Activated CD8-positive, alpha-beta T cell treated with anti-CD3 and anti-CD28 coated beads for 36 hours (primary cell): ENCODE results near the gene PET117. TPM values are rescaled to one million over a fixed set of nuclear protein-coding genes. Genes with fewer than 3 reads are reported as not detected.

Experiments
- ATAC-seq: fragments of 200-7000 bp; cut with Tn5 transposase; one replicate; pipeline ENCODE4 v1.10.0; 2021; ENCODE audit warnings: mild to moderate bottlenecking, moderate library complexity
- CTCF ChIA-PET: fragments of 350-600 bp; sonication (Branson Sonifier 250); formaldehyde crosslinking; loops from one replicate; lab custom pipeline; 2021; ENCODE audit warnings: antibody characterized with exemption; lab: Charles Lee
- POLR2A ChIA-PET: fragments of 350-600 bp; sonication (Branson Sonifier 250); formaldehyde crosslinking; loops from one replicate; lab custom pipeline; 2021; ENCODE audit warnings: antibody characterized with exemption; lab: Charles Lee
- DNase-seq: peaks from one replicate; pipeline ENCODE4 v3.0.0-alpha.2; 2020
- H3K27ac Mint-ChIP-seq: one replicate; pipeline ENCODE4 v1.8.0; 2021; ENCODE audit warnings: mild to moderate bottlenecking, mixed read lengths
- H3K27me3 Mint-ChIP-seq: one replicate; pipeline ENCODE4 v1.8.0; 2021; ENCODE audit warnings: mixed read lengths
- H3K36me3 Mint-ChIP-seq: one replicate; pipeline ENCODE4 v1.8.0; 2021; ENCODE audit warnings: low read depth, mixed read lengths
- H3K4me1 Mint-ChIP-seq: one replicate; pipeline ENCODE4 v1.8.0; 2021; ENCODE audit warnings: low read depth, mixed read lengths
- H3K4me3 Mint-ChIP-seq: one replicate; pipeline ENCODE4 v1.8.0; 2021; ENCODE audit warnings: mild to moderate bottlenecking, moderate library complexity, mixed read lengths
- H3K9me3 Mint-ChIP-seq: one replicate; pipeline ENCODE4 v1.8.0; 2021; ENCODE audit warnings: mixed read lengths
- intact Hi-C: fragments of 100-400 bp; cut with micrococcal nuclease; formaldehyde crosslinking; loops from one replicate; pipeline ENCODE4 v1.10.0; 2022
- total RNA-seq, 2 experiments: library from RNA; stranded (reverse); gene quantifications; one replicate each; pipeline ENCODE4 v1.2.3, GENCODE V29; 2021
- TF ChIP-seq, protein P1 (sequence below): fragments of 200-600 bp; IDR thresholded peaks from one replicate; pipeline ENCODE4 v1.8.0; 2022; ENCODE audit warnings: antibody characterized with exemption, mild to moderate bottlenecking

Gene PET117
- total RNA-seq, 2 experiments from 2014 or later: 17.2 to 19.4 TPM

DNA sequence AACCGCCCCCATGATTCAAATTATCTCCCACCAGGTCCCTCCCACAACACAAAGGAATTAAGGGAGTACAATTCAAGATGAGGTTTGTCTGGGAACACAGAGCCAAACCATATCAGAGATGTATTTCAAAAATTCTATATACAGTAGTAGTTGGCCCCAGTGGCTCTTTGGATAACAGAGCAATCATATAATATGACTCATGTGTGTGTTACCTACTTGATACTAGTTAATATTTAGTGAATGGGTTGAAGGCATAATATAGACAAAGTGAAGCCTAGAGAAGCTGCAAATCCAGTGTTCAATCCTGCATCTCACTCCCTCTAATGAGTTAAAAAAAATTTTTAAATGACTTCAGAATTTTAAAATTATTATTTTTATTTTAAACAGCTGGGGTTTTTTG, 43.2 kb downstream of the PET117 start:
- no peak overlapping the region for H3K4me3 Mint-ChIP-seq
- CTCF ChIA-PET: no interaction called here
- no peak overlapping the region for H3K27ac Mint-ChIP-seq

DNA sequence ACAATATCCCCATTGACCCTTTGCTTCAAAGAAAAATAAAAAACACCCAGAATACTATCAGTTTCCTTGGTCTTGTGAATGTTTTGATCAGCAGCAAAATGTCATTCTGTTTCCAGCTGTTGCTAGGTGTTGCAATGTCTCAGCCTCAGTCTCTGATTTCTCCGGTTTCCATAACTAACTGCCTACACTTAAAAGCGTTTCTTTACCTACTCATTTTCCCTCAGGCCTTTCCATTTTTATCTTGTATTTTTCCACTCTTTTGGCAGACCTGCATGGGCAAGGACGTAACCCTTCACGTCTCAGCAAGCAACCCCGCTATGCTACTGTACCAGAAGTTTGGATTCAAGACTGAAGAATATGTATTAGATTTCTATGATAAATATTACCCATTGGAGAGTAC, 49.4 kb downstream of the PET117 start:
- CTCF ChIA-PET: no interaction called here
- DNase-seq: no peak

More for the DNA sequence above, 43.2 kb downstream of the PET117 start:
- TF ChIP-seq, protein P1, sequence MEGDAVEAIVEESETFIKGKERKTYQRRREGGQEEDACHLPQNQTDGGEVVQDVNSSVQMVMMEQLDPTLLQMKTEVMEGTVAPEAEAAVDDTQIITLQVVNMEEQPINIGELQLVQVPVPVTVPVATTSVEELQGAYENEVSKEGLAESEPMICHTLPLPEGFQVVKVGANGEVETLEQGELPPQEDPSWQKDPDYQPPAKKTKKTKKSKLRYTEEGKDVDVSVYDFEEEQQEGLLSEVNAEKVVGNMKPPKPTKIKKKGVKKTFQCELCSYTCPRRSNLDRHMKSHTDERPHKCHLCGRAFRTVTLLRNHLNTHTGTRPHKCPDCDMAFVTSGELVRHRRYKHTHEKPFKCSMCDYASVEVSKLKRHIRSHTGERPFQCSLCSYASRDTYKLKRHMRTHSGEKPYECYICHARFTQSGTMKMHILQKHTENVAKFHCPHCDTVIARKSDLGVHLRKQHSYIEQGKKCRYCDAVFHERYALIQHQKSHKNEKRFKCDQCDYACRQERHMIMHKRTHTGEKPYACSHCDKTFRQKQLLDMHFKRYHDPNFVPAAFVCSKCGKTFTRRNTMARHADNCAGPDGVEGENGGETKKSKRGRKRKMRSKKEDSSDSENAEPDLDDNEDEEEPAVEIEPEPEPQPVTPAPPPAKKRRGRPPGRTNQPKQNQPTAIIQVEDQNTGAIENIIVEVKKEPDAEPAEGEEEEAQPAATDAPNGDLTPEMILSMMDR: no peak
- ATAC-seq (no peak), DNase-seq (no peak)
- H3K36me3 Mint-ChIP-seq: peaks cover 62% of the 10 kb centered on the region
- peaks cover 8% of the 10 kb centered on the region for H3K9me3 Mint-ChIP-seq
- POLR2A ChIA-PET: no interaction called here
- no peaks in the 10 kb centered on the region for H3K4me1 Mint-ChIP-seq
- no peaks in the 10 kb centered on the region for H3K27me3 Mint-ChIP-seq
- intact Hi-C loops: no loop called here

DNA sequence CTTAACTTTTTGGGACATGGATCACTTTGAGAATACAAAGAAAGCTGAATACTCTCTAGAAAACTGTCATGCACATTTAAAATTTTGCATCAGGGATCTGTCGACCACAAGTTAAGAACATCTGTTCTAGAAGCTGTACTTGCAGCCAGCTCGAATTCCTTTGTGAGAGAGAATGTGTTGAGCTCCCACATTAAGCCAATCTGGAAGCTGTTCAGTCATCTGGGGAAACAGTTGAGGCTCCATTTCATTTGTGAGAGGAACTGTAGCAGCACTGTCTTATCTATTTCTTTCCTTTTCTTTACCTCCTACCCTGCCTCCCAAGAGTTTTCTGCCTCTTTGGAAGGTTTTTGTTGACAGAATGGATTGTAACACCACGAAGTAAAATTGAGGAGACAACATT, 50.8 kb downstream of the PET117 start:
- ATAC-seq (no peak), DNase-seq (no peak)
- intact Hi-C loops: no loop called here
- CTCF ChIA-PET: no interaction called here
- H3K36me3 Mint-ChIP-seq: peaks cover 12% of the 10 kb centered on the region
- no peak overlapping the region for H3K27ac Mint-ChIP-seq
- H3K9me3 Mint-ChIP-seq: no peaks in the 10 kb centered on the region
- TF ChIP-seq, protein P1: no peak
- no peaks in the 10 kb centered on the region for H3K27me3 Mint-ChIP-seq
- H3K4me3 Mint-ChIP-seq: no peak overlapping the region
- peaks cover 8% of the 10 kb centered on the region for H3K4me1 Mint-ChIP-seq
- POLR2A ChIA-PET: interaction anchor here (0.6 kb wide), 1 partner anchor 55 kb away, joined by 3 read pairs; no protein-coding TSS in a partner anchor

More for the DNA sequence above, 49.4 kb downstream of the PET117 start:
- TF ChIP-seq, protein P1: no peak
- H3K4me1 Mint-ChIP-seq: peaks cover 8% of the 10 kb centered on the region
- no peaks in the 10 kb centered on the region for H3K9me3 Mint-ChIP-seq
- H3K4me3 Mint-ChIP-seq: no peak overlapping the region
- POLR2A ChIA-PET: no interaction called here
- no peak for ATAC-seq
- intact Hi-C loops: no loop called here
- no peaks in the 10 kb centered on the region for H3K27me3 Mint-ChIP-seq
- H3K27ac Mint-ChIP-seq: no peak overlapping the region
- peaks cover 18% of the 10 kb centered on the region for H3K36me3 Mint-ChIP-seq

- intact Hi-C loops: no loop called here
- POLR2A ChIA-PET: interaction anchor here (0.6 to 1.1 kb wide), 2 partner anchors 11 to 20 kb away, joined by 3 read pairs; no protein-coding TSS in a partner anchor
- TF ChIP-seq, protein P1: no peak
- ATAC-seq: no peak
- no peaks in the 10 kb centered on the region for H3K9me3 Mint-ChIP-seq
- H3K27me3 Mint-ChIP-seq: no peaks in the 10 kb centered on the region
- CTCF ChIA-PET: interaction anchor here (0.6 to 1.1 kb wide), 2 partner anchors 44 to 85 kb away, joined by 3 to 4 read pairs; no protein-coding TSS in a partner anchor
- H3K4me1 Mint-ChIP-seq: peaks cover 8% of the 10 kb centered on the region
- H3K4me3 Mint-ChIP-seq: no peak overlapping the region
- H3K27ac Mint-ChIP-seq: peak overlapping the region; percentile 36
- no peak for DNase-seq
- peaks cover 4% of the 10 kb centered on the region for H3K36me3 Mint-ChIP-seq
Observed at GRCh38 chr20:18190338-18191233, 52.9 kb downstream of the PET117 start.

DNA sequence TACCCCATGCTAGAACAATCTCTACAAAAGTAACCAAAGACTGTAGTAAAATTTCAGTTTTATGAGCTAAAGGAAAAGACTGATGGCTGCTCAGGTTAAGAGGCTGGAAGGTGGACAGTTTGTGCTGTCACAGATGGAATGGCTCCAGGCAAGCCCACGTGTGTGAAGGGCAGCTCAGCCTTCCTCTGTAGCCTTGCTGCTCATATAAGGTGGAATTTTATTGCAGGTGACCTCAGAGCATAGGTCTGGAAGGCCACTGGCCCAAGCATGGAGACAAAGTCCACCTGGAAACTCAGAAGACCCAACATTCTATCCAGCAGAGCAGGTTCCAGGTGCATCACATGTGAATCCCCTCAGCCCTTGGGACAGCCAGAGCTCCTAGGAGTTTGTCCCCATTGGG, 53.6 kb downstream of the PET117 start:
- no peak for DNase-seq
- Mint-ChIP-seq H3K9me3 (no peaks in the 10 kb centered on the region), H3K4me1 (peaks cover 8% of the 10 kb centered on the region), H3K4me3 (no peak overlapping the region), H3K36me3 (peaks cover 4% of the 10 kb centered on the region), H3K27me3 (no peaks in the 10 kb centered on the region), H3K27ac (no peak overlapping the region)
- intact Hi-C loops: no loop called here
- ATAC-seq: no peak
- TF ChIP-seq, protein P1: no peak
- ChIA-PET POLR2A (no interaction called here), CTCF (interaction anchor here (1.1 kb wide), 1 partner anchor 85 kb away, joined by 3 read pairs; no protein-coding TSS in a partner anchor)
